Inflammatory macrophage (primary cell): Measurements from ENCODE around the gene GABARAPL2.

Experiments
- DNase-seq, 2 donors: peaks; one replicate each; pipeline ENCODE4 v3.0.0-alpha.2; 2020 to 2022

Gene GABARAPL2

GRCh38 chr16:75555213-75555706, 10.9 kb upstream of the GABARAPL2 start:
- peak; percentile 36 to 62 for DNase-seq

GRCh38 chr16:75555707-75556430, 10.3 kb upstream of the GABARAPL2 start, which contains the start of gene TMEM231:
Gene TMEM231, minus strand, starts transcription at chr16:75556252. Its CDS starts 43 bp downstream, at chr16:75556209.
- DNase-seq: peak; percentile 94 to 95

DNA sequence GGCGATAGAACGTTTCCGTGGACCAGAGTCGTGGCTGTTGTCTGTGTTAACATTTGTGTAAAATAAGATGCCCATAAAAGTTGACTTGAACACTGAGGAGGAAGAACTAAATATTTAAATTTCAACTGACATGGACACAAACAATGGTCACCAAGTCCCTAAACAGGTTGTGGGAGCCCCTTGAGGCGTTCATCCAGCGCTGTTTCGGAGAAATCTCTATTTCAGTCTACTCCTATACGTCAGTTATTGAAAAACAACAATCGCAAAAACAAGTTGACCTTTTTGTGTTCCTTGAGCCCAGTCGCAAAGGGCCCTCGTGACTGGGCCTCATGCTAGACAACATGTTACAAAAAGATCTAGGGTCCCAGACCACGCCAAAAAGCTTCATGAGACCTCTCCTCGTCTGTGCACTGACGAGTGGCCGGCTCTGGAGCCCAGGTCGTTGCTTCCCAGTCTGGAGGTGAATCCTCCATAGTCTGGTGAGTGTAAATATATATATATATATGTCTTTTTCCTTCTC, 9.7 kb upstream of the GABARAPL2 start:
- no peak for DNase-seq

DNA sequence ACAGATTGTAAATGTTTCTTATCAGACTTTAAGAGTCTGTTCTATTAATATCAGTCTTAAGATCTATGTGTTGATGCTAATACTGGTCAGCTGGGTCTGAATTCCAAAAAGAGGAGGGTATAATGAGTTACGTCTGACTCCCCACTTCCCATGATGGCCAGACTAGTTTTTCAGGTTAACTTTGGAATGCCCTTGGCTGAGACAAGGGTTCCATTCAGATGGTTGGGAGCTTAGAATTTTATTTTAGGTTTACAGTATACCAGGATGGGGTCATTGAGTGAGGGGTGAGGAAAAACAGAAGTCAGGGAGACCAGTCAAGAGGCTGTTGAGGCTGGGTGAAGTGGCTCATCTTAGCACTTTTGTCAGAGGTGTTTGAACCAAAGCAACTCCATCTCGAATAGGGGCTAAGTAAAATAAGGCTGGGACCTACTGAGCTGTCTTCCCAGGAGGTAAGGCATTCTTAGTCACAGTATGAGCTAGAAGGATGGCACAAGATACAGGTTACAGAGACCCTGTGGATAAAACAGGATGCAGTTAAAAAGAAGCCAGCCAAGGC, 7.3 kb upstream of the GABARAPL2 start:
- DNase-seq: no peak

DNA sequence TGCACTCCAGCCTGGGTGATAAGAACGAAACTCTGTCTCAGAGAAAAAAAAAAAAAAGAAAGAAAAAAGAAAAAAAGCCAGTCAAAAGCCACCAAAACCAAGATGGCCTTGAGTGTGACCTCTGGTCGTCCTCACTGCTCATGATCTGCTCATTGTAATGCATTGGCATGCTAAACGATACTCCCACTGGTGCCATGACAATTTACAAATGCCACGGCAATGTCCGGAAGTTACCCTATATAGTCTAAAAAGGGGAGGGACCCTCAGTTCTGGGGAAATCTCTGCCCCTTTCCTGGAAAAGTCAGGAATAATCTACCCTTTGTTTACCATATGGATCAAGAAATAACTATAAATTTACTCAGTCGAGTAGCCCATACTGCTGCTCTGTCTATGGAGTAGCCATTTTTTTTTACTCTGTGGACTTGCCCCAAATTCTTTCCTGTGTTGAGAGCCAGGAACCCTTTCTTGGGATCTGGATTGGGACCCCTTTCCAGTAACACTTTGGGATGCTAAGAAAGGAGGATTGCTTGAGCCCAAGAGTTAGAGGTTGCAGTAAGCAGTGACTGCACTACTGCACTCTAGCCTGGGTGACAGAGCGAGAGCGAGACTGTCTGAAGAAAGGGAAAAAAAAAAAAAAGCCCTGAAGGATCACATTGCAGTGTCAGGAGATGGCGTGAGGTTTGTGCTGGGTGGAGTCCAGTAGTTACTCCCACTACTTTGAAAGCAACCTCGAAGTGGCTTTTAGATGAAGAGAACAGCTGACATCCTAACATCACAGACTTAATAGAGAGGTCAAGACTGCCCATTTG, 6.4 kb upstream of the GABARAPL2 start:
- DNase-seq: no peak

DNA sequence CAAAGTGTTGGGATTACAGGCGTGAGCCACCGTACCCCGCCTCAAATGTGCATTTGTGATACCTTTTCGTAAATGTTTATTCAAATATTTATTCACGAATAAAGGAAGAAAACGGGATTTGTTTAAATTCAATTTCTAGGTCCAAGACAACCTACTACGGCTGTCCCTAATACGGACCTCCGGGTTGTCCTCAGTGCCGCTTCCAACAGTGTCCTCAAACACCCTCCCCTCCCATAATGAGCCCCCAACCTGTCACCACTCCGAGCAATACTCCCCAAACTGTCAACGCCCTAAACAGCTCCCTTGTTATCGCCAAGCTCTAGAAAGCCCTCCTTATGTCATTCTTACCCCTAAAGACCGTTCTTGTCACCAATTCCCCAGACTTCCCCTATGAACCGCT, 539 bp upstream of the GABARAPL2 start:
- DNase-seq: no peak

DNA sequence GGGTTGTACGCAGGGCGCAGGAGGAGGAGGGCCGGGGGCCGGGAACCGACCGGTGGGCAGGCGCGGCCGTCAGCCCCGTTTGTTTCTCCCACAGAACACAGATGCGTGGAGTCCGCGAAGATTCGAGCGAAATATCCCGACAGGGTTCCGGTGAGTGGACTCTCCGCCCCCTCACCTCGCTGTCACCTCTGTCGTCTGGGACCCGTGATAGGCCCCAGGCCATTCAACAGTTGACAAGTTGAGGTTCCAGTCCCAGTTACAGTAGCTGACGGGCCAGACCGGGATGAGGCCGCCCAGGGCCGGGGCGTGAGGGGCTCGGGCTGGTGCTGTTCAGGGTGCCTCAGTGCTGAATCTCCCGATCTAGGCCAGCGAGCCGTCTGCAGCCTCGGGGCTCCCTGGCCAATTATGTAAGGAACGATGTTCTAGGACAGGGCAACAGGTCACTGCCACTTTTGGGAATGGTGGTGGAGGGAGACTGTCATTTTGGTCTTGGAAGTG, 628 bp downstream of the GABARAPL2 start:
- DNase-seq: peak; percentile 27 to 40

DNA sequence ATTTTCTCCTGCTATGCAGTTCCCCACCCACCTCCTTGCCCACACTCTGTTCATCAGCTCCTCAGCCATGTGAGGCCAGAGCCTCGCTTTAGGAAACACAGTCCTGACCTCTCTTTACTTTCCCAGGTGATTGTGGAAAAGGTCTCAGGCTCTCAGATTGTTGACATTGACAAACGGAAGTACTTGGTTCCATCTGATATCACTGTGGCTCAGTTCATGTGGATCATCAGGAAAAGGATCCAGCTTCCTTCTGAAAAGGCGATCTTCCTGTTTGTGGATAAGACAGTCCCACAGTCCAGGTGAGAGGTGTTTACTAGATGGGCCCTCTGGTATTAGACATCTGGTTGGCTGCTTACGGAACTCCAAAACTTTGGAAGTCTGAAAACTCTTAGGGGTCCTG, 1.7 kb downstream of the GABARAPL2 start:
- DNase-seq: no peak

GRCh38 chr16:75570396-75571065, 4.4 kb downstream of the GABARAPL2 start:
- DNase-seq: peak; percentile 27 to 36

DNA sequence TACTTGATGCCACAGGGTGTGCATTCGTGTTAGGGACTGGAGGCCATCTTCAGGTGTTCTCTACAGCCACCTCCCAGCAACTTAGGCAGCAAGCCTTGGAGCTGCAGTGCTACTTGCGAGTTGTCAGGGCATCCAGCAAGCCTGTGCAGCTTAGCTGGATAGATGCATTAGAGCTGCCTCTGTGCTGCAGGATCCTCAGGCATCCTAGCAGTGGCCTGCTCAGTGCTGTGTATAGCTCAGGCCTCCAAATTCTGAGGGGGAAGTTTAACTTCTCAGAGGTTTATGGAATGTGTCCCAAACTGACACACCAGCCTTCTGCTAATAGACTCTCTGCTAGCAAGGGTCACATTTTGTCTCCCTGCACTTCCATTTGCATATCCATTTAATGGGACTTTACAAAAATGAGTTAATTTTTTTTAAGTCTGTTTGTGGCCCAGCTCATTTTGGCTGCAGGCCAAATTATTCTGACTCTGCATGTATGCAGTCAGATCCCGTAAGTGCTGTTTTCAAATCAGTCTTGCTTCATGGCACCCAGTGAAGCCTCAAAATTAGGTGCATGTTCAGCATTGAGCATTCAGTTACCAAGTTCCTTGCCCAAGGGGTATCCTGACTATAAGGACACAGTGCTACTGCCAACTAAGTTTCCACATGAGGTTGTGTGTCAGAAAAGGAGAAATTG, 6.8 kb downstream of the GABARAPL2 start:
- DNase-seq: no peak

DNA sequence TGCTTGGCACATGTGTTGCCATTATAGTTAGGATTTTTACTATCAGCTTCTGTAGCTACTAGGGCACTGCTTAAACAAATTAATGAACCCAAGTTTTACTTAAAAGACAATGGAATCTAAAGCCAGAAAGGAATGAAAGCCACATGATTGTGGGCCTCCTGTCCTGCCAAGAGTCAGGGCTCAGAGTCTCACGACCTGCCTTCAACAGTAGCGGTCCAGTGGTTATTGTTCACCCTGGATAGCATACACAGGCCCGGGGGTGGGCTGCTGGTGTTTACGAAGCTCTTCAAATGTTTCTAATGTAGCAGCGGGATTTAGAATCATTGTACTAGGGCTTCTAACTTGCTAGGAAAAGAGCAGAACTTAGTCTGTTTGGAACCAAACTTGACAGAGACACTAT, 7.8 kb downstream of the GABARAPL2 start:
- no peak for DNase-seq

- peak; percentile 41 to 44 for DNase-seq
Observed at GRCh38 chr16:75575958-75576357, 9.8 kb downstream of the GABARAPL2 start.

DNA sequence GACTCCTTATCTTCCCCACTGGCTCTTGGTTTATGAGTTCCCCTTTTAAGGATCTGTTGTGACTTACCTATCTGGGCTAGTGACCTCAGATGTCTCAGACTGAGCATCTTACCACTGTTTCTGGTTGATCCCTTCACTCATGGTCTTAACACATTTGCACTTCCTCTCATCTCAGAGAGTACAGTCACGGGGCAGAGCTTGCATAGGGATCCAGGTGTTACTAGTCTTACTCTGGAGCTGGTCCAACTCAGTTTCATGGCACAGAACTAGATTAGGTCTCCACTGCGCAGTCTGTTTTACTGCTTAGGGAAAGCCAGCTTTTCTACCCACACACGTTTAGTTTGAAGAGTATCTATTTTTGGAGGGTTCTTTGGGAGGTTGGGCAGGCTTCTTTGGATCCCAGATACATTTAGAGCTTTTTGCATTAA, 10.2 kb downstream of the GABARAPL2 start:
- no peak for DNase-seq

DNA sequence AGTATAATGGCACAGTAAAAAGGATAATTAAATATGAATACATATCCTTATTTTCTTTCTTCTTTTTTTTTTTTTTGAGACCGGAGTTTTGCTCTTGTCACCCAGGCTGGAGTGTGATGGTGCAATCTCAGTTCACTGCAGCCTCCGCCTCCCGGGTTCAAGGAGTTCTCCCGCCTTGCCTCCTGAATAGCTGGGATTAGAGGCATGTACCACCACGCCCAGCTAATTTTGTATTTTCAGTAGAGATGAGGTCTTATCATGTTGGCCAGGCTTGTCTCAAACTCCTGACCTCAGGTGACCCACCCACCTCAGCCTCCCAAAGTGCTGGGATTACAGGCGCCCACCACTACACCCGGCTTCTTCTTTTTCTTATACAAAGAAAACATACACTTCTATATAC, 12.0 kb downstream of the GABARAPL2 start:
- DNase-seq: no peak

GRCh38 chr16:75578725-75579124, 12.5 kb downstream of the GABARAPL2 start:
- DNase-seq: no peak

GRCh38 chr16:75579281-75579834, 13.2 kb downstream of the GABARAPL2 start:
- DNase-seq: no peak

GRCh38 chr16:75584108-75584507, 17.9 kb downstream of the GABARAPL2 start:
- no peak for DNase-seq

GRCh38 chr16:75588716-75589115, 22.5 kb downstream of the GABARAPL2 start:
- DNase-seq: no peak

DNA sequence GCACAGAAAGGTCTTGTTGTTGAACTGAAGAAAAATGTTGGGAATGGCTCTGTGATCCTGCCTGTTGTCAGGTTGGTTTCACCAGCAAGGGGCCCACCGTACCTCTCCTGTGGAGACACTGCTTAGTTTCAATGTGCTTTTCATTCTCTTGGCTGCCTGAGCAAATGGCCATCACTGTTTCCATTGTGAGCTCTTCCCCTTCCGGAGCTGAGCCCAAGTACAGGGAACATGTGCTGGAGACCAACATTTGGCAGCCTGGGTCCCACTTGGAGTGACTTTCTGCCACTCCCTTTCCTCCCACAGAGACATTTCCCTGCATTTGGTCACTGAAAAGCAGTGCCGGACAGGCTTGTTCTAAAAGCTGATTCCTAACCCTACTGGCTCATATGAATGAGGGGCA, 23.1 kb downstream of the GABARAPL2 start:
- no peak for DNase-seq

DNA sequence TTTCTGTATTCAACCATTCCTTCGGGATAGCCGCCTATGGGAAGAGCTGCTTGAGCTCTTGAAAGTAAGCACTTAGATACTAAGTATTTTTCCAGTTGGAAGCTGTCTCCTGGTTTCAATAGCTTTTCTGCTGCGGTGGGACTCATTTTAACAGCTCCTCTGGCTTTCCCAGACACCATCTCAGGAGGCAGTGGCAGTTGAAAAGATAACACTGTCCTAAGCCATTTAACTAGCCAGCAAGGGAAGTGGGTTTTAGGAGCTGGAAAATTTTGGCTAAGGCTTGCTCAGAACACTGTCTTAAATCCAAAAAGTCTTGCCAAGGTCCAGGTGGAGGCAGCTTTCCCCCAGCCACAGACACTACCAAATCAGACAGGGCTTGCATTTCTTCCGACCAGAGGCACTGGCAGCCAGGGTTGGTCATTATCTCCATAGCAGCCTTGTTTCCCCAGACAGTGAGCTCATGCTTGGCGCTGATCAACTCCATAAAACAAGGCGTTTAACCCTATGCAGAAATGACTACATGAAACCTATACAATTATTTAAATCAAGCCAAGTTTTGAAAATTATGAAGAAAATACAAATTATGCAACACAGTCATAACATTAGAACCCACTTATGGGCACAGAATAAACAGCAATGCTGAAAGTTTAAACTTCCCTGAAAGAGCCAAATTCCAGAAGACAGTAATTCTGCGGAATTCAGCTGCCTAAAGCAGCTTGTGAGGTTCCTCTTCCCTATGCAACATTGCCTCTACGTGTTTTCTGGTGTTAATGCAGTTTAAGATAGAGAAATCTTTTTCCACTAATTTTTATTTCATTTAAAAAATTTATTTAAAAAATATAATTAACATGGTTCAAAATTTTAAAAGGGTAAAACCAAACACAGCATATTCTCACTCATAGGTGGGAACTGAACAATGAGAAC, 25.0 kb downstream of the GABARAPL2 start:
- no peak for DNase-seq
